Stimulated activated naive CD8-positive, alpha-beta T cell treated with anti-CD3 and anti-CD28 coated beads, Interleukin-15, Interleukin-2, amounts not matched to agents 100 ng/mL and 50 ng/mL, for 24 hours (primary cell): ENCODE data around the gene MAP7D1.

ENCODE experiments used
- H3K27ac Mint-ChIP-seq: one replicate; pipeline ENCODE4 v1.8.0; 2021; ENCODE audit warnings: mild to moderate bottlenecking, mixed read lengths
- H3K27me3 Mint-ChIP-seq: one replicate; pipeline ENCODE4 v1.8.0; 2021; ENCODE audit warnings: mixed read lengths
- H3K36me3 Mint-ChIP-seq: one replicate; pipeline ENCODE4 v1.8.0; 2021; ENCODE audit warnings: low read depth, mixed read lengths
- H3K4me1 Mint-ChIP-seq: one replicate; pipeline ENCODE4 v1.8.0; 2021; ENCODE audit warnings: low read depth, mixed read lengths
- H3K4me3 Mint-ChIP-seq: one replicate; pipeline ENCODE4 v1.8.0; 2021; ENCODE audit warnings: mild to moderate bottlenecking, mixed read lengths
- H3K9me3 Mint-ChIP-seq: one replicate; pipeline ENCODE4 v1.8.0; 2021; ENCODE audit warnings: mixed read lengths

MAP7D1 gene

DNA sequence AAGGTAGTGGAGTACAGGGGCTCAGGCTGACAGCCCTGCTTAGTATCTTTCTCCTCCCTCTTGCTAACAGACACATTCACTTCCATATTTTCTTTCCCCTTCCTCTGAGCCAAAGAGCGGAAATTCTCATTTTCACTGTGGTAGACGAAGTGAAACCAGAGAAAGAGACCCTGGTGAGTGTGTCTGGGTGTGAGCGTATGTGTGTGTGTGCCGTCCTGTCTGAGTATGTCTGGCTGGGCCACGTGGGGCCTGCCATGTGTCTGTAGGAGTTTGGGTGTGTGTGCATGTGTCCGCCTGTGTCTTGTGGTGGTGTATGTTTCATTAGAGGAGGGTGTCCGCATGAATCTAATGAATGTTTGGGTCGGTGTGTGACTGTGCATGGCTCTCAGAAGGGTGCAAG, 32.6 kb upstream of the MAP7D1 start:
- Mint-ChIP-seq H3K4me1 (peaks cover 29% of the 10 kb centered on the region), H3K27ac (peak overlapping the region; percentile 75), H3K36me3 (no peaks in the 10 kb centered on the region), H3K27me3 (peaks cover 31% of the 10 kb centered on the region), H3K4me3 (peak overlapping the region; percentile 14), H3K9me3 (no peaks in the 10 kb centered on the region)

DNA sequence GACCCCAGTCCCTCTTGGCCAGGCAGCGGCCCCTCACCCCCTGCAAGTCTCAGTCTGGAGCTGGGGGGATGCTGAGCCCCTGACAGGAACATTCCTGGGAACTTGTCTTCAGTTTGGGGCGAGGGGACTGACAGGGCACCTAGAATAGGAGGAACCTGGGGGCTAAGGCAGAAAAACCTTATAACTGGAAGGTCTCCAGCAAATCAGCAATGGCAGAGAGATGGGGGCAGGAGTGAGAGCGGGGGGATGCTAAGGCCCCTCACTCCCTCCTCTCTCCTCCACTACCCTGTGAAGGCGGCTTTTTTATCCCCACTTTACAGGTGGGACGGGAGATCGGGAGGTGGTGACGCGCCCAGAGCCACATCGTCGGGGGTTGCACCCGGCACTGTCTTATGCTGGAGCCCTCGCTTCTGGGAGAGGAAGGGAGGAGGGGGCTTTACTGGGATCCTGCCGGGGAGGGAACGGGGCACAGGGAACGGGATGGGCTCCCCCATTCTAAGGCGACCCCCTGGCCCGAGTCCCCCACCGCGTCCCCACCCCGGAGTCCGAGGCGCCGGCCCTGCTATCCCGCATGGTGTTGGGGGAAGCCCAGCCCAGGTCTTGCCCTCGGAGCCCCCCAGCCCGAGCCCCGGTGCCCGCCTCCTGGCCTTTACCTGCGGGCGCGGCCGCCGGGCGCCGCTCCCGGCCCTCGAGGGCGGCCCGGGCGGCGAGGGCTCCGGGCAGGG, 31.4 kb upstream of the MAP7D1 start:
- peak overlapping the region; percentile 70 for H3K27ac Mint-ChIP-seq
- H3K27me3 Mint-ChIP-seq = peaks cover 31% of the 10 kb centered on the region
- no peaks in the 10 kb centered on the region for H3K36me3 Mint-ChIP-seq
- H3K4me1 Mint-ChIP-seq = peaks cover 29% of the 10 kb centered on the region
- peak overlapping the region; percentile 31 for H3K4me3 Mint-ChIP-seq
- no peaks in the 10 kb centered on the region for H3K9me3 Mint-ChIP-seq

- H3K4me1 Mint-ChIP-seq = peaks cover 29% of the 10 kb centered on the region
- peaks cover 31% of the 10 kb centered on the region for H3K27me3 Mint-ChIP-seq
- no peaks in the 10 kb centered on the region for H3K36me3 Mint-ChIP-seq
- H3K27ac Mint-ChIP-seq = peak within 1 kb of the TSS; percentile 70
- H3K9me3 Mint-ChIP-seq = no peaks in the 10 kb centered on the region
- peak within 1 kb of the TSS; percentile 31 for H3K4me3 Mint-ChIP-seq
Measured at GRCh38 chr1:36125129-36125991, 30.6 kb upstream of the MAP7D1 start, which contains the start of gene COL8A2. Gene COL8A2 (minus strand): TSS chr1:36125222. CDS start chr1:36100242, 24,980 bp downstream.

- H3K9me3 Mint-ChIP-seq = no peaks in the 10 kb centered on the region
- peaks cover 29% of the 10 kb centered on the region for H3K4me1 Mint-ChIP-seq
- peak overlapping the region; percentile 1 for H3K4me3 Mint-ChIP-seq
- no peak overlapping the region for H3K27ac Mint-ChIP-seq
- no peaks in the 10 kb centered on the region for H3K36me3 Mint-ChIP-seq
- peaks cover 31% of the 10 kb centered on the region for H3K27me3 Mint-ChIP-seq
Measured at GRCh38 chr1:36126005-36126716, 29.8 kb upstream of the MAP7D1 start.

DNA sequence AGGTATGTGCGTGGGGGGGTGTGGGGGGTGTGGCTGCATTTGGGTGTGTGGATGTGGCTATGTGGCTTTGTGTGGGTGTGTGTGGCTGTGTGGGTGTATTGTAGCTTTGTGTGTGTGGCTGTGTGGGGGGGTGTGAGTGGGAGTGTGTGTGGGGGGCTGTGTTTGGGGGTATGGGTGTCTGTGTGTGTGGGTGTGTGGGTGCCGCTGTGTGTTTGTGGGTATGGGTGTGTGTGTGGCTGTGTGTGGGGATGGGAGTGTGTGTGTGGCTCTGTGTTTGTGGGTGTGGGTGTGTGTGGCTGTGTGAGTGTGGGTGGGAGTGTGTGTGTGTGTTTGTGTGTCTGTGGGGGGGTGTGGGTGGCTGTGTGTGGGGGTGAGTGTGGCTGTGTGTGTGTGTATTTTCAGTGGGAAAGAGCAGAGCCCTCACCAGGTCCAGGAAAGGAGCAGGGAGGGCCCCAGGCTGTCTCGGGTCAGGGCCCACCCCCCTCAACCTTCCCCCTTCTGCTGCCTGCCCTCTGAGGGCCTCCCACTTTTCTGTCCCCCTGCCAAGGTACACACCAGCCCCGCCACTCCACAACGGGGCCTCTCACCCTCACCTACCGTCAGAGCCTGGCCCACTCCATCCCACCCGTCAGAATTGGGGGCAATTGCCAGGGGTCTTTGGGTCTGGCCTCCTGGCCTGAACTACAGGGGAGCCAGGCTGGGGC, 29.0 kb upstream of the MAP7D1 start:
- peaks cover 29% of the 10 kb centered on the region for H3K4me1 Mint-ChIP-seq
- H3K9me3 Mint-ChIP-seq = no peaks in the 10 kb centered on the region
- H3K27me3 Mint-ChIP-seq = peaks cover 31% of the 10 kb centered on the region
- no peak overlapping the region for H3K4me3 Mint-ChIP-seq
- H3K27ac Mint-ChIP-seq = no peak overlapping the region
- no peaks in the 10 kb centered on the region for H3K36me3 Mint-ChIP-seq

DNA sequence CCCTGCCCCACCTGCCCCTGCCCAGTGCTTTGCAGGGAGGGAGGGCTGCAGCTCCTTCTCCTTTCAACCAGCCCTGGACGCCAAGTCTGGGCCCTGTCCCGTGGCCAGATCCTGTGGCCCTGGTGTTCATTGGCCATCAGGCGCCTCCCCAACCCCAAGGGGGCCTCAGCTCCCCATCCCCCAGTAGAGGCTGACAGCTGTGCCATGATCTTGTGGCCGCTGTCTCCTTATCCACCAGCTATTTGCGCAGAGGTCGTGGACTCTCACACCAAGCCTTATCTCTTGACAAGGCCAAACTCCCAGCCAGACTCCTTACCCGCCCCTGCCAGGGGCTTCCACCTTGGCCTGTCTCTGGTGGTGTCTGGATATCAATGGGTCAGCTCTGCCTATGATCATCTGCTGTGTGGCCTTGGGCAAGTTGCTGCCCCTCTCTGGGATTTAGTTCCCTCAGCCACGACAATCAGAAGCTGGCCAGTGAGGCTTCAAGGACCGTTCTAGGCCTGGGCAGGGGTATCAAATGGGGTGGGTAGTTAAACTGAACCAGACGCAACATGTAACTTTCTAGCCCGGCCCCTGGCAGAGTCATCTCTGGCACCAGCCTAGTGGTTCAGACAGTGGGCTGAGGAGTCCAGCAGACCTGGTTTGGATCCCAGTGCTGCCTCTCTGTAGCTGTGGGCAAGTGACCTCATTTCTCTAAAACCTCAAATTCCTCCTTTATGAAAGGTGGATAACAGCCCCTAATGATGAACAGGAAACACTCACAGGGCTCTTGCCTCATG, 27.6 kb upstream of the MAP7D1 start:
- peaks cover 21% of the 10 kb centered on the region for H3K27me3 Mint-ChIP-seq
- no peak overlapping the region for H3K27ac Mint-ChIP-seq
- no peaks in the 10 kb centered on the region for H3K36me3 Mint-ChIP-seq
- no peak overlapping the region for H3K4me3 Mint-ChIP-seq
- peaks cover 21% of the 10 kb centered on the region for H3K4me1 Mint-ChIP-seq
- H3K9me3 Mint-ChIP-seq = no peaks in the 10 kb centered on the region

DNA sequence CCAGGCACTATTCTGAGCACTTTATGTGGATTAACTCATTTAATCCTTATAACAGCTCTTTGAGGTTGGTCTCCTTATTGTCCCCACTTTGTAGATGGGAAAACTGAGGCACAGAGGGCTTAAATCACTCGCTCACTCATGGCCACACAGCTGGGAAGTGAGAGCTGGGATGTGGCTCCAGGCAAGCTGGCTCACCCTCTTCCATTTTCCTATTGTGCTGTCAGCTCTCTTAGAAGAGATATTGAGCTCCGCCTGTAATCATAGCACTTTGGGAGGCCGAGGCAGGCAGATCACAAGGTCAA, 27.1 kb upstream of the MAP7D1 start:
- H3K9me3 Mint-ChIP-seq = no peaks in the 10 kb centered on the region
- H3K36me3 Mint-ChIP-seq = no peaks in the 10 kb centered on the region
- peaks cover 17% of the 10 kb centered on the region for H3K27me3 Mint-ChIP-seq
- H3K27ac Mint-ChIP-seq = no peak overlapping the region
- H3K4me1 Mint-ChIP-seq = peaks cover 16% of the 10 kb centered on the region
- H3K4me3 Mint-ChIP-seq = no peak overlapping the region

- Mint-ChIP-seq H3K36me3 (no peaks in the 10 kb centered on the region), H3K4me3 (no peak overlapping the region), H3K4me1 (peaks cover 3% of the 10 kb centered on the region), H3K9me3 (no peaks in the 10 kb centered on the region), H3K27me3 (no peaks in the 10 kb centered on the region), H3K27ac (no peak overlapping the region)
Measured at GRCh38 chr1:36132029-36132428, 23.9 kb upstream of the MAP7D1 start.

- H3K36me3 Mint-ChIP-seq = peaks cover 7% of the 10 kb centered on the region
- no peaks in the 10 kb centered on the region for H3K27me3 Mint-ChIP-seq
- no peak overlapping the region for H3K4me3 Mint-ChIP-seq
- no peaks in the 10 kb centered on the region for H3K9me3 Mint-ChIP-seq
- peaks cover 3% of the 10 kb centered on the region for H3K4me1 Mint-ChIP-seq
- H3K27ac Mint-ChIP-seq = no peak overlapping the region
Measured at GRCh38 chr1:36133484-36133883, 22.5 kb upstream of the MAP7D1 start.

- no peak overlapping the region for H3K4me3 Mint-ChIP-seq
Measured at GRCh38 chr1:36134031-36134430, 21.9 kb upstream of the MAP7D1 start.

GRCh38 chr1:36134505-36135329, 21.2 kb upstream of the MAP7D1 start:
- H3K27me3 Mint-ChIP-seq = no peaks in the 10 kb centered on the region
- H3K4me1 Mint-ChIP-seq = peaks cover 3% of the 10 kb centered on the region
- no peak overlapping the region for H3K4me3 Mint-ChIP-seq
- H3K9me3 Mint-ChIP-seq = no peaks in the 10 kb centered on the region
- H3K27ac Mint-ChIP-seq = no peak overlapping the region
- H3K36me3 Mint-ChIP-seq = peaks cover 15% of the 10 kb centered on the region

More at GRCh38 chr1:36134031-36134430, 21.9 kb upstream of the MAP7D1 start:
- H3K27ac Mint-ChIP-seq = no peak overlapping the region
- H3K9me3 Mint-ChIP-seq = no peaks in the 10 kb centered on the region
- peaks cover 10% of the 10 kb centered on the region for H3K36me3 Mint-ChIP-seq
- H3K4me1 Mint-ChIP-seq = peaks cover 3% of the 10 kb centered on the region
- no peaks in the 10 kb centered on the region for H3K27me3 Mint-ChIP-seq

DNA sequence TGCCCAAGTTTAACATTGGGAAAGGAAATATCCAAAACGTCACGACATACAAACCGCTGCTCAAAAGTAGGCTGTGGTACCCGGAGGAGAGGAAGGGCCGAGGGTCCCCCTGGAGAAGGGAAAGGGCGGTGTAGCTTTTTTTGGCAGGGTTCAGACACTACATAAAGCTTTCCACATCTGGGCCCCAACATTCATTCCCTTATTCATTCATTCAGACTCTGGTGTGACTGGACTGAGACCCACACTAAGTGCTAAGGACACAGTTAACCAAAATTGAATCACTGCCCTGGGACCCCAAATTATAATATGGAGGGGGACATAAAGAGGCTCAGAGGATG, 20.7 kb upstream of the MAP7D1 start:
- Mint-ChIP-seq H3K36me3 (peaks cover 20% of the 10 kb centered on the region), H3K4me1 (peaks cover 5% of the 10 kb centered on the region), H3K4me3 (no peak overlapping the region), H3K27ac (no peak overlapping the region), H3K9me3 (no peaks in the 10 kb centered on the region), H3K27me3 (no peaks in the 10 kb centered on the region)

DNA sequence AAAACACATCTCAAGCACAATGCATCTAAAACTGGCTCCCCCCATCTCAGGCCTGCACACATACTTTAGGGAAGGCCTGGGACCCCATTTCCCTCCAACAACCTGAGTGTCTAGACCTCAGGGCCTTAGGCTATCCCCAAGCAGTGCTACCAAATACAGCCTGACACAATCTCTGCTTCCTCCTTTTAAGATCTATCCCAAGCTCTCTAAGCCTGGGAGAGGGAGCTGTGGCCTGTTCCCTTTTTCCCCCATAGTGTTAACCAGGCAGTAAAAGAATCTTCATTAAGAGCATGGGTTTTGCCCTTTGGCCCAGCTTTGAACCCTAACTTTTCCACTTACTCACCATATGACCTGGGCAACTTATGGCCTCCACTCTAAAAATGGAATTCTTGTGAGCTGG, 20.2 kb upstream of the MAP7D1 start:
- Mint-ChIP-seq H3K4me1 (peaks cover 10% of the 10 kb centered on the region), H3K36me3 (peaks cover 23% of the 10 kb centered on the region), H3K27me3 (no peaks in the 10 kb centered on the region), H3K9me3 (no peaks in the 10 kb centered on the region), H3K27ac (no peak overlapping the region), H3K4me3 (no peak overlapping the region)
